GM20431 (cell line): ENCODE results near the gene RHBDD1.

Experiments used
- in situ Hi-C: fragments of 300-500 bp; cut with MseI, MboI; formaldehyde crosslinking; loops from one replicate; pipeline ENCODE4 v1.15.0; 2020; ENCODE audit warnings: low sequenced_read_pairs; ENCODE audit not compliant: unreplicated experiment

Gene RHBDD1

DNA sequence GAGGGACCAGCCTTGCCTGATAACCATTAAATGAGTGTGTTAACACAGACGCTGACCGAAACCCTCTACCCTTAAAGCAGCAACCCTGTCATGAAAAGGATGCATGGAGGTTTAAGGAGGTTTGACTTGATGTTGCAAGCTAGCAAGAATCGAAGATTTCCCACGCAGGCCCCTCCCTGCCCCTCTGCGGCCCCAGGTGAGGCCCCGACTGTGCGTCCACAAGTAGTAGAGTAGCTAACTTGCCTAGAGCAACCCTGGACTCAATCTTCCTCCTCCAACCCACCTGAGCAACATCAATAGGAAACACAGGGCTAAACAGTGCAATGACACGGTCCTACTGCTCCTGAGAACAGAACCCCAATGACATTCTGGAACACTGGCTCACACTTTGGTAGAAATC is 178.0 kb downstream of the RHBDD1 start:
- in situ Hi-C loops, result no loop called here

DNA sequence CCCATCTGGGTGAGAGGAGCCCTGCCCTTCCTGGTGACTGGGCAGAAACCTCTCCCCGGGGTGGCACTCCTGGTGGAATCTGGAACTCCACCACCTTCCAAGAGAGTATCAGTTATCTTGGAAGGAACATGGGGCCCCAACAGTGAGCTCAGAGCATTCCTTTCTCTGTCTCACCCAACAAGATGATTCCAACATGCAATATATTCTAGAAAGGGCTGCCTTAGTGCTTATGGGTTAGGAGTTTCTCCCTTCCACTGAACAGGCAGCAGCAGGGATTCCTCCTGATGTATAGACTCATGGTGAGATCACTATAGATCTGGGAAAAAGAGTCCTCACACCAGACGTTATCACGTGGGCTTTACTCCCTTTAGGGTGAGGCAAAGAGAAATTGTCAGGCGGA is 181.0 kb downstream of the RHBDD1 start:
- in situ Hi-C loops, result no loop called here

DNA sequence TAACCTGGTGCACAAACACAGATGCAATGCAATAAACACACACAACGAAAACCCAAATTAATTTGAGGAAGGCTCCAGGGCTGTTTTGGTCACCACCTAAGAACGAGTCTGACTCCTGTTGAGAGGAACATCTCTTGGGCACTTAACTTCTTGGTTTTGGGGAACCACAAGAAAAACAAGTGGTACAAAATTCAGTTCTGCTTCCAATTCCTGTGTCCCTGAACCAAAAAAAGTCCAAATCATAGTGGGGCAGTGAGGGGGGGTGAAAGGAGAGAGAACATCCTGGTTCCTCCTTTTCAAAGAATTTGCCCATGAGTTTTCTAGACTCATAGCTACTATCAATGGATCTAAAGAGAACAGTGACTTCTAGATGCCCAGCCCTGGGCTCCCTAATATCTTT is 184.6 kb downstream of the RHBDD1 start:
- in situ Hi-C loops, result no loop called here

DNA sequence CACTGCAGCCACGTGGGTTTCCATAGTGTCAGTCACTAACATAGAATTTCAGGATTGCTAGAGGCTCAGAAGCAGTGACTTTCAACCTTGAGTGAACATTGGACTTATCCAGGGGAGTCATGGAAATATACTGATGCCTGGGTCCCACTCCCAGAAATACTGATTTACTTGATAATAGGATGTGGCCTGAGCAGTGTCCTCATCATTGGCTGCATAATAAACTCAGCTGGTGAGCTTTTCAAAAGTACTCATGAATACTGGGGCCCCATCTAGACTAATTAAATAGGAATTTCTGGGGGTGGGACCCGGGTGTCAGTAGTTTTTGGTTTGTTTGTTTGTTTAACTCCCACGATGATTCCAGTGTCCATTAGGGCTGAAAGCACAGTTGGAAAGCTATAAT is 186.8 kb downstream of the RHBDD1 start:
- in situ Hi-C loops, result no loop called here

DNA sequence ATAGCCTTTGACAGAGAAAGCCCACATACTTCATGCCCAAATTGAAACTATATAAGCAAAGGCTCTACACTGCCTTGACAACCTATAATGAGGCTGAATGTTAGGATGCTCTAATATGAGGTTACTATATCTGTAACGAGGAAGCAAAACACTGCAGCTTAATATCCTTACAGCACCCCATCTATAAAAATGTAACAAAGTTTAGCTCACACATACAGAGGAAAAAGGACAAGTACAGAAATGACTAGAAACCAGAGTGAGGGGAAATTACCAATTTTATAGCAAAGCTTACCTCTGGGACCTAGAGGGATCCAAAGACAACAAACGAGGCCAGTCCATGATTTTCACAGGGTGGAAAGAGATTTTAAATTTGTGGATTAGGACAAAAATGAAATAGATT is 189.7 kb downstream of the RHBDD1 start:
- in situ Hi-C loops, result no loop called here

DNA sequence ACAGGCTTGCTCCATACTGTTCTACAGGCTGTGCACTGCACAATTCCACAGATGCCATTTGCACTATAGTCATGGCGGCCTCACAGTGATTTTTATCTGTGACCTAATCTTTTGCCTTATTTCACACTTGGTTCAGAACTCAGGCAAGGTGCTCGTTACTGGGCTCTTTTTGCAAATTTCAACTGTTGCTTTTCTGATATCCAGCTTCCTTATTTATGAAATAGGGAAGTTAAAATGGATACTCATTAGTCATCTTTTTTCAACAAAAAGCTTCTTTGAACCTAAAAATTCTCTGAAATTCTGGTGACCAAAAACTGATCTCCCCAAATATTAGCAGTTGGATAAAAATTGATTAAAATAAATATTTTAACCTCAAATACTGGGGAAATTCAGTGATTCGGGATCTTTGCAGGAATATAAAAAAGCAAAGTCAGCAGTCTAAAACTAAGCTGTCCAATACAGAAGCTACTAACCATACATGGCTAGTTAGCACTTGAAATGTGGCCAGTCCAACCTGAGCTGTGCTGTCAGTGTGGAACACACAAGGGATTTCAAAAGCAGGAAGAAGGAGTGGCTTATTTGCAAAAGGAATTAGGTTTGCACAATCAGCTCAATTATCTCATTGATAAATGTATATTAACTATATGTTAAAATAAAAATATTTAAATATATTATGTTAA is 193.7 kb downstream of the RHBDD1 start:
- in situ Hi-C loops, result no loop called here

DNA sequence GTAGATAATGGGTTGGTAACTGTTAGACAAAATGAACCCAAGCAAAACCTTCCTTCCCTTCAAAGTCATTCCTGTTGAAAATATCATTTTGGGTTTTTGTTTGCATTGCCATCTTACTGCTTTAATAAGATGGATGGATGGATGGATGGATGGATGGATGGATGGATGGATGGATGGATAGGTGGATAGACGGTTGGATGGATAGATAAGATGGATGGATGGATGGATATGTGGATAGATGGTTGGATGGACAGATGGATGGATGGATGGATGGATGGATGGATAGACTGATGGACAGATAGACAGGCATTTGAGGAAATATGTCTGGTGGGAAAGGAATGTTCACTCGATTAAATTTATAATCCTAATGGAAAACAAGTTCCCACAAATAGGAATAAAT is 194.9 kb downstream of the RHBDD1 start:
- in situ Hi-C loops, result no loop called here

DNA sequence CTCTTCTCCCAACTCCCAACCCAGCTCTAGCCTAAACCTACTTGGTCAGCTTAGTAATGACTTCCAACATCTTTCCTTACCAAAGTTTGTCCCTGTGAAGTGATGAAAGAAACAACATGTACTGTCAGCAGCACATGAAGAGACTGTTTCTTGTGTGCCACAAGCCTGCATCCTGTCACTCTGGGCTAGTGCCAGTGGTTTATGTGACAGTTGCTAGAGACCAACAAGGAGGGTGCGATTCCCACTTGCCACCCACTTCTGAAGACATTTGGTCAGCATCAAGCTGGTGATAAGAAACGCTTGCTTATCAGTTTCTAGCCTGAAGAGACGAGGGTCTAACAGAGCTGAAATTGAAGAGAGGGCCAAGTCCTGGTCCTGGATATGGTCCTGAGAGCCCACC is 195.5 kb downstream of the RHBDD1 start:
- in situ Hi-C loops, result no loop called here

DNA sequence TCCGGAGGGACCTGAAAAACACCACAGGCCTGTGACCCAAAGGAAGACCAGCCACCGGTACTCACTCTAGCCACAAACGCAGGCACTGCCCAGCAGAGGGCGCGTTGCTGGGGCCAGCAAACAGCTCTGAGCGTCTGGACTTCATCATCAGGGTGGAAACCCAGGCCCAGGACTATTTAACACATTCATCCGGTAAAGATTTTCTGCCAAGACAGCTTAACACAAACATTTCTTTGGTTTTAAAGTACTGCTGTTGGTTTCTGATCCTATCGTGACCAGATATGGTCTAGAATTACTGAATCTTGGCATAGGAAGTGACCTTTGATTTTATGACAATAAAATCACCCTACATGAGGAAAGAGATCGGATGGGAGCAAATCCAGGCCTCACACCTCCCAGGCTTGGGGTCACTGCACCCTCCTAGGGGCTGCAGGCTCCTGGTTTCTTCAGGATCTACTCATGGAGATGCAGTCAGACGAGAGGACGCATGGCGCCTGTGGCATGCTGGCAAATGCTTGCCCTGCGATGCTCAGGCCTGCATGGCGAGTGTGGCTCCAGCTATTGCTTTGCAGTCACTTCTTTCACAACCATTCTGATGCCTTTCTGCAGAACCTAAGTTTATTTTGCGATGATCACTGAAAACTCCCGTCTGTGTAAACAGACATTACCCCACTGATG is 197.8 kb downstream of the RHBDD1 start:
- in situ Hi-C loops, result no loop called here

DNA sequence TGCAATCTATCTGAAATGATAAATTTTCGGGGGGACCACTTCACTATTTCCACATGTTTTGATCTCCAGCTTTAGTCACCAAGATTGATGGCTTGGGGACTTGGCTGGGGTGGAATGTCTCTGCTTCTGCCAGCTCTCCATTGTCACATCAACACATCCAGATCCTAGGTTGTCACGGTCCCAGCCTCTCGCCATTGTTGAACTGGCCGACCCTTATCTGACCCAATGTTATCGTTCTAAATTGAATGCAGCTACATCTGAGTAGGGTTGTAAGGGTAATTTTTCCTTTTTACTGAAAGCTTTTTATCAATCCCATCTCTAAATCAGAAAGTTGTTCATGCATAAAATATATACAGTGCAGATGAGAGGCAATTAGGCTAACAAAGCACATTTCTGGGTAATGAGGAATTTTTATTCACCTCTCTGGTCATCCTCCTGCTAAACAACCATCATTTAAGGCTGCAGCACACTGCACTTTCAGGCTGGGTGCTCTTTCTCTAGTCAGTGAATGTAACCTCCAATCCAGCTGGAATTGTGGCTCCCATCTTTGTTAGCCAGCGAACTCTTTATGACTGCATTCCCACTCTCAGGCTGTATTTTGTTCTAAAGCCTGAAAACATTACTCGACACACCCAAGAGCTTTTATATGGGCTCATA is 200.0 kb downstream of the RHBDD1 start:
- in situ Hi-C loops, result no loop called here

DNA sequence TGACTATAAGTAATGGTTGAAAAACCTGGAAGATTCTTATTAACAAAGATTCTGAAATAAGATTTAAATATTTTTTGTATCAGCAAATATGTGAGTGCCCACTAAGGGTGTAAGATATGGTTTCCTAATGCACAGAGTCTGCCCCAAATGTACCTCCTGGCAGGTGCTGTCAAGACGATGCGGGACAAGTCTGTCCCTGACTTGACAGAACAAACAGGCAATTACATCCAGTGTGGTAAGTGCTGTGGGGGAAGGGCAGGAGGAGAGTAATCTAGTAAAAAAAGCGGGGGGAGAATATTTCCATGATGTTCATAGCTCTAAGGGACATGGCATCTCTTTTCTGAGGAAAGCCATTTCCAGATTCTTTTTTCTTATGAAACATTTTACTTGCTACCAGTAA is 200.7 kb downstream of the RHBDD1 start:
- in situ Hi-C loops, result no loop called here

DNA sequence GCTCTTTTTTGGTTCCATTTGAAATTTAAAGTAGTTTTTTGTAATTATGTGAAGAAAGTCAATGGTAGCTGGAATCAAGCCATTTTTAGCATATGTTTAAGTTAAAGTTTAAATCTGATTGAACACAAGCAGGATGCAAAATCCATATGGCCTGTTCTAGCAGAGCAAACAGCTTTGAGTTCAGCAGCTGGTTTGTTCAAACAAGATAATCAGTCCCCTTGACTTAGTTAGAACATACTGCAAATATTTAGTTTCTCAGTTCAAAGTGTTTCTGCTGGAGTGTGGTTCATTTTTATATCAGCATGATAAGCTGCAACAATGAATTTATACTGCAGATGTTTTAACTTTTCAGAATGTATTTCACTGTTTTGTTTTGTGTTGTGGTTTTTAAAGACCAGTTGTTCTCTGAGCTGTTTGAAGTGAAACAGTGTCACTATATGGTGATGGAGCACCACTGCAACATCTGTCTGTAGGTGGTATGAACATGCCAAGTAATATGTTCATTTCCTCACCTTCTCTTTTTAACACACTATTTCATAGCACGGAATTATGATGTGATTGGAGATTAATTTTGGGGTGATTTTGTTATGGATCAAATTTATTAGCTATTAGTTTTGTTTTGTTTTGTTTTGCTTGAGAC is 202.8 kb downstream of the RHBDD1 start:
- in situ Hi-C loops, result no loop called here

DNA sequence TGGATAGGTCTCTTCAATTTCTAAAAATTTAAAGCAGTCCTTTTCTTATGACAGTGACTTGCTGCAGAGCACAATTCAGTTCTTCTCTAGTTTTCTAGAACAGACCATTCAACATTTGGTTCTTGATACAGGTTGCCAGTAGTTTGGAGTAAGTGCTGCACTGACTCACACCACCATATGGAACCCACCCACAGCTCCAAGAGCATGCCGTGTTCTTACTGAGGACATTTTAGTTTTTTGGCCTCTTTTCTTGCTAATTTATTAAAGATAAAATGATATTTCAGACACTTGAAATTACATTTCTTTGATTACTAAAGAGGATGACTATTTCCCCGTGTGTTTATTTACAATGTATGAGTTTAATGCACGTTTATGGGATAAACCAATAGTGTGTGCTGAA is 208.1 kb downstream of the RHBDD1 start:
- in situ Hi-C loops, result no loop called here
